BE2C (cell line): Measurements from ENCODE around the gene AGBL4.
A peak's percentile ranks its signal among the peaks of the same experiment; 100 is the strongest.

Source experiments
- DNase-seq: peaks from one replicate; pipeline ENCODE4 v3.0.0-alpha.2; 2020
- H3K27me3 ChIP-seq: fragments of 250-450 bp; sonication (Bioruptor Pico); 2 replicates; pipeline ENCODE4 v1.5.1; 2020; ENCODE audit warnings: mild to moderate bottlenecking
- H3K36me3 ChIP-seq: fragments of 250-450 bp; sonication (Bioruptor Pico); 2 replicates; pipeline ENCODE4 v1.5.1; 2020; ENCODE audit warnings: mild to moderate bottlenecking
- H3K4me1 ChIP-seq: fragments of 250-450 bp; sonication (Bioruptor Pico); 2 replicates; pipeline ENCODE4 v1.5.1; 2020
- H3K4me3 ChIP-seq: 2 replicates; pipeline ENCODE4 v1.5.1; 2011; ENCODE audit warnings: low read depth, low read length
- H3K9me3 ChIP-seq: fragments of 250-450 bp; sonication (Bioruptor Pico); 2 replicates; pipeline ENCODE4 v1.5.1; 2020
- CTCF ChIP-seq: IDR thresholded peaks from 2 replicates; pipeline ENCODE4 v1.5.1; 2012; ENCODE audit warnings: mild to moderate bottlenecking, low read depth, low read length

AGBL4 gene

GRCh38 chr1:48944811-48945210 is 1078.9 kb downstream of the AGBL4 start:
- TF ChIP-seq CTCF = no peak
- H3K4me1 ChIP-seq = no peaks in the 10 kb centered on the region
- H3K4me3 ChIP-seq = no peak overlapping the region
- no peaks in the 10 kb centered on the region for H3K9me3 ChIP-seq
- H3K27me3 ChIP-seq = no peaks in the 10 kb centered on the region
- no peaks in the 10 kb centered on the region for H3K36me3 ChIP-seq
- no peak for DNase-seq

- TF ChIP-seq CTCF = no peak
- no peak for DNase-seq
These were observed 1079.9 kb downstream of the AGBL4 start for GRCh38 chr1:48943826-48944225.

GRCh38 chr1:48943393-48943792 is 1080.4 kb downstream of the AGBL4 start:
- no peak overlapping the region for H3K4me3 ChIP-seq
- H3K9me3 ChIP-seq = no peaks in the 10 kb centered on the region
- H3K27me3 ChIP-seq = no peaks in the 10 kb centered on the region
- H3K4me1 ChIP-seq = no peaks in the 10 kb centered on the region
- TF ChIP-seq CTCF = no peak
- no peaks in the 10 kb centered on the region for H3K36me3 ChIP-seq
- no peak for DNase-seq

More at GRCh38 chr1:48943826-48944225, 1079.9 kb downstream of the AGBL4 start:
- H3K27me3 ChIP-seq = no peaks in the 10 kb centered on the region
- no peaks in the 10 kb centered on the region for H3K9me3 ChIP-seq
- no peaks in the 10 kb centered on the region for H3K4me1 ChIP-seq
- H3K4me3 ChIP-seq = no peak overlapping the region
- H3K36me3 ChIP-seq = no peaks in the 10 kb centered on the region

- Histone ChIP-seq H3K4me1 (no peaks in the 10 kb centered on the region), H3K4me3 (no peak overlapping the region), H3K9me3 (no peaks in the 10 kb centered on the region), H3K27me3 (no peaks in the 10 kb centered on the region), H3K36me3 (no peaks in the 10 kb centered on the region)
- peak; percentile 31 for TF ChIP-seq CTCF
- no peak for DNase-seq
These were observed 1082.6 kb downstream of the AGBL4 start for GRCh38 chr1:48940962-48941732.

GRCh38 chr1:48940354-48940753 is 1083.4 kb downstream of the AGBL4 start:
- TF ChIP-seq CTCF = no peak
- Histone ChIP-seq H3K4me3 (no peak overlapping the region), H3K36me3 (no peaks in the 10 kb centered on the region), H3K9me3 (no peaks in the 10 kb centered on the region), H3K4me1 (no peaks in the 10 kb centered on the region), H3K27me3 (no peaks in the 10 kb centered on the region)
- no peak for DNase-seq

- H3K36me3 ChIP-seq = no peaks in the 10 kb centered on the region
- H3K4me1 ChIP-seq = no peaks in the 10 kb centered on the region
- DNase-seq = no peak
- no peaks in the 10 kb centered on the region for H3K9me3 ChIP-seq
- H3K4me3 ChIP-seq = no peak overlapping the region
- no peak for TF ChIP-seq CTCF
- H3K27me3 ChIP-seq = no peaks in the 10 kb centered on the region
These were observed 1083.9 kb downstream of the AGBL4 start for GRCh38 chr1:48939828-48940227.
